ENCODE data around the gene RGS7.

Gene RGS7

GRCh38 chr1:241330619-241331327 lies 26.2 kb downstream of the RGS7 start:
- H3K9ac ChIP-seq (ENCODE audit: low read depth, low read length) = no peak overlapping the region

GRCh38 chr1:241325456-241325855 lies 31.5 kb downstream of the RGS7 start:
- Histone ChIP-seq H3K27ac (ENCODE audit: low read length) (no peak overlapping the region), H3K4me1 (ENCODE audit: insufficient read depth, low read length) (no peaks in the 10 kb centered on the region), H3K9ac (ENCODE audit: low read depth, low read length) (no peak overlapping the region), H3K36me3 (ENCODE audit: insufficient read depth, low read depth, low read length) (no peaks in the 10 kb centered on the region), H3K27me3 (ENCODE audit: insufficient read depth, low read length) (no peaks in the 10 kb centered on the region), H3K4me3 (ENCODE audit: low read length) (no peak overlapping the region), H3K9me3 (ENCODE audit: insufficient read depth, low read depth, low read length) (no peaks in the 10 kb centered on the region)

More at GRCh38 chr1:241330619-241331327, 26.2 kb downstream of the RGS7 start:
- Histone ChIP-seq H3K36me3 (ENCODE audit: insufficient read depth, low read depth, low read length) (no peaks in the 10 kb centered on the region), H3K9me3 (ENCODE audit: insufficient read depth, low read depth, low read length) (no peaks in the 10 kb centered on the region), H3K4me1 (ENCODE audit: insufficient read depth, low read length) (no peaks in the 10 kb centered on the region), H3K27me3 (ENCODE audit: insufficient read depth, low read length) (no peaks in the 10 kb centered on the region), H3K4me3 (ENCODE audit: low read length) (no peak overlapping the region), H3K27ac (ENCODE audit: low read length) (no peak overlapping the region)

DNA sequence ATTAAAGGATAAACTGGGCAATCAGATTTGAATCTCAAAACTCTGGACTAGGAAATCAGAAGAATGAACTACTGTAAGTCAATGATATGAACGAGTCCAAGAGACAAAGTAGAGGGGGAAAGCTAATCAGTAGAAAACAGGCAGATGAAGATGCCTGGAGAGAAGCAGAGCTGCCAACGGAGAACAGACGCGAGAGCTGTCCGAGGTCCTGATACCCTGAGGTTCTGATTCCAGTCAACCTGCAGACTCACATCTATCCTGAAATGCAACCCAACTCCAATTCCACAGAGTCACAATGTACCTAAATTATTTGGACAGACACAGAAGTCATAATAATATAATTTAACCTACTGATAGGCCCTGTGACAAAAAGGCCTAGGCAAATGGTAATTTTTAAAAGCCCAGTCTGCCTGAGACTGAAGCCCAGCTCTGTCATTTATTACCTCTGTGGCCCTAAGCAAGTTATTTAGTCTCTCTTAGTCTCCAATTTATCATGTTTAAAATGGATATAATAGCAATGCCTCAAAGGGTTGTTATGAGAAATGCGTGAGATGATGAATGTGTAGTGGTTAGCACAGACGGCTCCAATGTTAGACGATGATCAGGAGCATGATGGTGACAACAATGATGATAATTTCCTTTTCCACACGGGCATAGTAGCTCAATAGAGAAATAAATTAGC lies 33.4 kb downstream of the RGS7 start:
- no peak overlapping the region for H3K9ac ChIP-seq (ENCODE audit: low read depth, low read length)
- no peak overlapping the region for H3K27ac ChIP-seq (ENCODE audit: low read length)
- H3K27me3 ChIP-seq (ENCODE audit: insufficient read depth, low read length) = no peaks in the 10 kb centered on the region
- H3K9me3 ChIP-seq (ENCODE audit: insufficient read depth, low read depth, low read length) = no peaks in the 10 kb centered on the region
- H3K36me3 ChIP-seq (ENCODE audit: insufficient read depth, low read depth, low read length) = no peaks in the 10 kb centered on the region
- no peak overlapping the region for H3K4me3 ChIP-seq (ENCODE audit: low read length)
- H3K4me1 ChIP-seq (ENCODE audit: insufficient read depth, low read length) = no peaks in the 10 kb centered on the region

DNA sequence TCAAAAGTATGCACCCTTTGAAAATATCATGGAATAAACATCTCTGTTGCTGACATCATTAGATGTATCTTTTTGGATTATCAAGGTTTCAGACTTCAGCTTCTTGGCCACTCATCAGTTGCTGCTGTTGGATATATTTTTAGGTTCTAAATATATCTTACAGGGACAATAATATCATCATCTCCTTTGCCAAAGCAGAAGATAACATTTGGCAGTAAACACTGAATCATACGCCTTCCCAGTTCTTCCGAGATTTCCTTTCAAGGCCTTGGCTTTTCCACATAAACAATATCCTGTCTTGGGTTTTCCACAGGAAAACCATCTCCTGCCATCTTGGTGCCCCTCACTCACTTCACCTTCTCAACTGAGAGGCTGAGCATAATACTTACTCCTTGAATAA lies 39.3 kb downstream of the RGS7 start:
- no peaks in the 10 kb centered on the region for H3K9me3 ChIP-seq (ENCODE audit: insufficient read depth, low read depth, low read length)
- H3K4me3 ChIP-seq (ENCODE audit: low read length) = no peak overlapping the region
- no peaks in the 10 kb centered on the region for H3K27me3 ChIP-seq (ENCODE audit: insufficient read depth, low read length)
- no peaks in the 10 kb centered on the region for H3K4me1 ChIP-seq (ENCODE audit: insufficient read depth, low read length)
- H3K27ac ChIP-seq (ENCODE audit: low read length) = no peak overlapping the region
- H3K36me3 ChIP-seq (ENCODE audit: insufficient read depth, low read depth, low read length) = no peaks in the 10 kb centered on the region
- no peak overlapping the region for H3K9ac ChIP-seq (ENCODE audit: low read depth, low read length)

GRCh38 chr1:241316372-241316771 lies 40.6 kb downstream of the RGS7 start:
- no peak overlapping the region for H3K27ac ChIP-seq (ENCODE audit: low read length)
- H3K9ac ChIP-seq (ENCODE audit: low read depth, low read length) = no peak overlapping the region
- no peaks in the 10 kb centered on the region for H3K36me3 ChIP-seq (ENCODE audit: insufficient read depth, low read depth, low read length)
- H3K4me3 ChIP-seq (ENCODE audit: low read length) = no peak overlapping the region
- H3K27me3 ChIP-seq (ENCODE audit: insufficient read depth, low read length) = no peaks in the 10 kb centered on the region
- peaks cover 3% of the 10 kb centered on the region for H3K4me1 ChIP-seq (ENCODE audit: insufficient read depth, low read length)
- no peaks in the 10 kb centered on the region for H3K9me3 ChIP-seq (ENCODE audit: insufficient read depth, low read depth, low read length)

- Histone ChIP-seq H3K4me1 (ENCODE audit: insufficient read depth, low read length) (peaks cover 13% of the 10 kb centered on the region), H3K9ac (ENCODE audit: low read depth, low read length) (no peak overlapping the region), H3K4me3 (ENCODE audit: low read length) (no peak overlapping the region), H3K36me3 (ENCODE audit: insufficient read depth, low read depth, low read length) (no peaks in the 10 kb centered on the region), H3K9me3 (ENCODE audit: insufficient read depth, low read depth, low read length) (no peaks in the 10 kb centered on the region), H3K27ac (ENCODE audit: low read length) (no peak overlapping the region), H3K27me3 (ENCODE audit: insufficient read depth, low read length) (no peaks in the 10 kb centered on the region)
Observed at GRCh38 chr1:241311056-241311746, 45.8 kb downstream of the RGS7 start.

- Histone ChIP-seq H3K27ac (ENCODE audit: low read length) (no peak overlapping the region), H3K9me3 (ENCODE audit: insufficient read depth, low read depth, low read length) (no peaks in the 10 kb centered on the region), H3K9ac (ENCODE audit: low read depth, low read length) (no peak overlapping the region), H3K4me1 (ENCODE audit: insufficient read depth, low read length) (peaks cover 13% of the 10 kb centered on the region), H3K4me3 (ENCODE audit: low read length) (no peak overlapping the region), H3K36me3 (ENCODE audit: insufficient read depth, low read depth, low read length) (no peaks in the 10 kb centered on the region), H3K27me3 (ENCODE audit: insufficient read depth, low read length) (no peaks in the 10 kb centered on the region)
Observed at GRCh38 chr1:241310451-241310850, 46.6 kb downstream of the RGS7 start.

DNA sequence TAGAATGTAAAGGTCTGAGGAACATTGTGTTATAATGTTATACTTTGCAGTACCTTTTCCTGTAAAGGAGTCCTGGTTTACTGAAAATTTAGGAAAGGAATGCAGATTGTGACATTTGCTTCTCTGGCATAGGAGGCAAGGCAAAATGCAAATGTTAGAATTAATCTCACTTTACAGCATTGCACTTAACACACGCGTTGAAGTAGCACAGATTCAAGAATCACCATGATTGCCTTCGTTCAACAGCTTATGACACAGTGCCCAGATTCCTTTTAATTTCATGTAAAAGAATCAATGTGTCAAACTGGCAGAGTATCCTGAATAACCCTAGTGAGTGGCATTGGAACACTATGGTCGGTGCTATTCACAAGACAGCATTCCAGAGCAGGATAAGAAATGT lies 47.4 kb downstream of the RGS7 start:
- Histone ChIP-seq H3K27ac (ENCODE audit: low read length) (no peak overlapping the region), H3K9ac (ENCODE audit: low read depth, low read length) (no peak overlapping the region), H3K4me3 (ENCODE audit: low read length) (no peak overlapping the region), H3K36me3 (ENCODE audit: insufficient read depth, low read depth, low read length) (no peaks in the 10 kb centered on the region), H3K4me1 (ENCODE audit: insufficient read depth, low read length) (peaks cover 13% of the 10 kb centered on the region), H3K9me3 (ENCODE audit: insufficient read depth, low read depth, low read length) (peaks cover 5% of the 10 kb centered on the region; the same call in 1 of the 2 replicates), H3K27me3 (ENCODE audit: insufficient read depth, low read length) (no peaks in the 10 kb centered on the region)

DNA sequence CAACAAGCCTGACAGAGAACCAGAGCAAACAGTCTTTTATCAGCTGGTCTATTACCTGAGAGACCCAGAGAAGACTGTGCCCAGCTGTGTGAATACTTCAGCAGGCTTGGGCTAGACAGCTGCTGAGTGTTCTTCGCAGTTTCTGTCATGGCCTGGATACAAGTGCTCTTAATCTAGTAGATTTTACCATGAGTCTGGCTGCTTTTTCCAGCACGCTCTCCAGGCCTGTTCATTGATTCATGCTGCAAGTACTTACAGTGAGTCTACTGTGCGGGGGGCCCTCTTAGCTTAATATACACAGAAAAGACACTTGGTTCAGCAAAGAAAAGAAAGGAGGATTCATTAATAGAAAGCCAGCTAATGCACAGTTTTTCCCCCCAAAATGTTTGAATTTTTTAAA lies 48.5 kb downstream of the RGS7 start:
- Histone ChIP-seq H3K9ac (ENCODE audit: low read depth, low read length) (no peak overlapping the region), H3K27me3 (ENCODE audit: insufficient read depth, low read length) (no peaks in the 10 kb centered on the region), H3K36me3 (ENCODE audit: insufficient read depth, low read depth, low read length) (peaks cover 5% of the 10 kb centered on the region; the same call in 1 of the 2 replicates), H3K27ac (ENCODE audit: low read length) (no peak overlapping the region), H3K4me3 (ENCODE audit: low read length) (no peak overlapping the region), H3K4me1 (ENCODE audit: insufficient read depth, low read length) (peaks cover 13% of the 10 kb centered on the region), H3K9me3 (ENCODE audit: insufficient read depth, low read depth, low read length) (peaks cover 15% of the 10 kb centered on the region; the same call in 1 of the 2 replicates)

- peaks cover 13% of the 10 kb centered on the region for H3K4me1 ChIP-seq (ENCODE audit: insufficient read depth, low read length)
- H3K27ac ChIP-seq (ENCODE audit: low read length) = no peak overlapping the region
- H3K36me3 ChIP-seq (ENCODE audit: insufficient read depth, low read depth, low read length) = peaks cover 6% of the 10 kb centered on the region; the same call in 1 of the 2 replicates
- H3K27me3 ChIP-seq (ENCODE audit: insufficient read depth, low read length) = no peaks in the 10 kb centered on the region
- H3K4me3 ChIP-seq (ENCODE audit: low read length) = no peak overlapping the region
- peaks cover 20% of the 10 kb centered on the region; the same call in 1 of the 2 replicates for H3K9me3 ChIP-seq (ENCODE audit: insufficient read depth, low read depth, low read length)
- no peak overlapping the region for H3K9ac ChIP-seq (ENCODE audit: low read depth, low read length)
Observed at GRCh38 chr1:241308011-241308410, 49.0 kb downstream of the RGS7 start.

DNA sequence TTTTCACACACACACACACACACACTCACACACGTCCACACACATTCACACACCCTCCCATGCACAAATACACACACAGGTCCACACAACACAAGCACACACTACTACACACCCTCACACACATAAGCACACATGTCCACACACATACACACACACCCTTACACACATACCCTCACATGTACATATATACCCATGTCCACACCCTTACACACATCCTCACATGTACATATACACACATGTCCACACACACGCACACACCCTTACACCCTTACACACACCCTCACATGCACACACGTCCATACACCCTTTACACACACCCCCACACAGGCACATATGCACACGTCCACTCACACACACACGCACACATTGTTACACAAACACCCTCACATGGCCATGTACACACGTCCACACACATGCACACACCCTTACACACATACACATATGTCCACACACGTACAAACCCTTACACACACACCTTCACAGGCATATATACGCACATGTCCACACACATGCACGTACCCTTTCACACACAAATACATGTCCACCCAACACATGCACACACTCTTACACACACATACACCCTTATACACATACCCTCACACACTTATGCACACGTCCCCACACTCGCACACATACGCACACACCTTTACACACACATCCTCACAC lies 50.7 kb downstream of the RGS7 start:
- Histone ChIP-seq H3K9me3 (ENCODE audit: insufficient read depth, low read depth, low read length) (peaks cover 23% of the 10 kb centered on the region; the same call in 1 of the 2 replicates), H3K36me3 (ENCODE audit: insufficient read depth, low read depth, low read length) (peaks cover 6% of the 10 kb centered on the region; the same call in 1 of the 2 replicates), H3K9ac (ENCODE audit: low read depth, low read length) (no peak overlapping the region), H3K4me3 (ENCODE audit: low read length) (no peak overlapping the region), H3K27ac (ENCODE audit: low read length) (no peak overlapping the region), H3K27me3 (ENCODE audit: insufficient read depth, low read length) (no peaks in the 10 kb centered on the region), H3K4me1 (ENCODE audit: insufficient read depth, low read length) (peaks cover 16% of the 10 kb centered on the region)
